Left kidney (tissue), 2 donors: ENCODE data around the gene SYNDIG1L. TPM values are rescaled to one million over a fixed set of nuclear protein-coding genes. Genes with fewer than 3 reads are reported as not detected.

Experiments
- DNase-seq: peaks from one replicate; pipeline ENCODE4 v3.0.0-alpha.2; 2013
- polyA plus RNA-seq: library from polyadenylated mRNA; unstranded; fragments of 120-200 nt; gene quantifications from one replicate; pipeline ENCODE4 v1.2.1, GENCODE V29; 2013; ENCODE audit not compliant: insufficient read length

Gene SYNDIG1L
- polyA plus RNA-seq, 1 donor = 0.50 TPM

- DNase-seq = no peak
Observed at GRCh38 chr14:74358176-74358829, 67.7 kb downstream of the SYNDIG1L start.

DNA sequence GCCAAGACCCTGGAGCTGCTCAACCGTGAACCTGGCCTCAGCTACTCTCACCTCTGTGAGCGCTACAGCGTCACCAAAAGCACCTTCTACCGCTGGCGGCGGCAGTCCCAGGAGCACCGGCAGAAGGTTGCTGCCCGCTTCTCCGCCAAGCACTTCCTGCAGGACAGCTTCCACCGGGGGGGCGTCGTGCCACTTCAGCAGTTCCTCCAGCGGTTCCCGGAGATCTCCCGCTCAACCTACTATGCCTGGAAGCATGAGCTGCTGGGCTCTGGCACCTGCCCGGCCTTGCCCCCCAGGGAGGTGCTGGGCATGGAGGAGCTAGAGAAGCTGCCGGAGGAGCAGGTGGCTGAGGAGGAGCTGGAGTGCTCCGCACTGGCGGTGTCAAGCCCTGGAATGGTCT lies 68.4 kb downstream of the SYNDIG1L start:
- DNase-seq = no peak

- no peak for DNase-seq
Observed at GRCh38 chr14:74356892-74357575, 69.0 kb downstream of the SYNDIG1L start.

Other genes with a start within 250 kb of the SYNDIG1L start
- gene VSX2, start 186.8 kb downstream of the SYNDIG1L start, polyA plus RNA-seq = 0.10 TPM
- gene ABCD4, start 123.3 kb downstream of the SYNDIG1L start, polyA plus RNA-seq = 150 TPM
- not detected for gene VRTN, start 77.7 kb downstream of the SYNDIG1L start, polyA plus RNA-seq
- 320 TPM for gene NPC2, start 67.1 kb upstream of the SYNDIG1L start, polyA plus RNA-seq
- 35.1 TPM for gene ISCA2, start 67.6 kb upstream of the SYNDIG1L start, polyA plus RNA-seq
- 2.3 TPM for gene LTBP2, start 186.0 kb upstream of the SYNDIG1L start, polyA plus RNA-seq